Activated T-helper 17 cell treated with anti-CD3 and anti-CD28 coated beads, Interleukin-2, amount 50 U/mL, for 72 hours (primary cell): ENCODE measurements around the gene LONP1. TPM values are rescaled to one million over a fixed set of nuclear protein-coding genes. Genes with fewer than 3 reads are reported as not detected.

Source experiments
- ATAC-seq: fragments of 150-1000 bp; cut with Tn5 transposase; replicated peaks from 2 replicates; pipeline ENCODE4 v1.10.0; 2021; ENCODE audit warnings: mild to moderate bottlenecking, moderate library complexity
- H3K27ac Mint-ChIP-seq: one replicate; pipeline ENCODE4 v1.8.0; 2022; ENCODE audit warnings: mixed read lengths
- H3K27me3 Mint-ChIP-seq: one replicate; pipeline ENCODE4 v1.8.0; 2022; ENCODE audit warnings: mixed read lengths
- H3K36me3 Mint-ChIP-seq: one replicate; pipeline ENCODE4 v1.8.0; 2022; ENCODE audit warnings: low read depth, mild to moderate bottlenecking, mixed read lengths
- H3K4me1 Mint-ChIP-seq: one replicate; pipeline ENCODE4 v1.8.0; 2022; ENCODE audit warnings: mixed read lengths
- H3K4me3 Mint-ChIP-seq: one replicate; pipeline ENCODE4 v1.8.0; 2022; ENCODE audit warnings: mild to moderate bottlenecking, mixed read lengths
- H3K9me3 Mint-ChIP-seq: one replicate; pipeline ENCODE4 v1.8.0; 2022; ENCODE audit warnings: mixed read lengths
- total RNA-seq, 2 donors: library from RNA; stranded (reverse); gene quantifications; one replicate each; pipeline ENCODE4 v1.2.3, GENCODE V29; 2022

Gene LONP1
- total RNA-seq, 2 donors from 2014 or later = 291 to 376 TPM

DNA sequence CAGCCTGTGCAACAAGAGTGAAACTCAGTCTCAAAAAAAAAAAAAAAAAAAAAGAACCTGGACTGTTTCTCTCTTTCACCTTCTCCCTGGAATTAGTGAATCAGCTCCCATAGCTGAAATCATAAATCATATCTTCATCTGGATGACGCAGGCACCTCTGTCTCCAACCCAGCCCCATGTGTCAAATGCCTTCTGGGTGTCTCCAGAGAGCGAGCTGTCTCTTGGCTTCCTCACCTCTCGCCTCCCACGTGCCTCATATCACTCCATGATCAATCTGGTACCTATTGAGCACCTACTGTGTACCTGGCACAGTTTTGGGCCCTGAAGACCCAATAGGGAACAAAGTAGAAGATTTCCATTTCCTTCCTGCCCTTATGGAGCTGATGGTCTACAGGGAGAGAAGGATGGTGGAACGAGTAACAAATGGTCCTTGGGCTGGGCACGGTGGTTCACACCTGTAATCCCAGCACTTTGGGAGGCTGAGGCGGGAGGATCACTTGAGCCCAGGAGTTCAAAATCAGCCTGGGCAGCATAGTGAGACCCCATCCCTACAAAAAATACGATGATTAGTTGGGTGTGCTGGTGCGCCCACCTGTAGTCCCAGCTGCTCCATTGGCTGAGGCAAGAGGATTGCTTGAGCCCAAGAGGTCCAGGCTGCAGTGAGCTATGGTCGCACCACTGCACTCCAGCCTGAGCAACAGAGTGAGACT lies 36.6 kb downstream of the LONP1 start:
- peak overlapping the region; percentile 18 for H3K4me3 Mint-ChIP-seq
- peaks cover 18% of the 10 kb centered on the region for H3K4me1 Mint-ChIP-seq
- no peak overlapping the region for H3K27ac Mint-ChIP-seq
- no peak for ATAC-seq
- H3K27me3 Mint-ChIP-seq = no peaks in the 10 kb centered on the region
- H3K9me3 Mint-ChIP-seq = peaks cover 4% of the 10 kb centered on the region
- peaks cover 7% of the 10 kb centered on the region for H3K36me3 Mint-ChIP-seq

DNA sequence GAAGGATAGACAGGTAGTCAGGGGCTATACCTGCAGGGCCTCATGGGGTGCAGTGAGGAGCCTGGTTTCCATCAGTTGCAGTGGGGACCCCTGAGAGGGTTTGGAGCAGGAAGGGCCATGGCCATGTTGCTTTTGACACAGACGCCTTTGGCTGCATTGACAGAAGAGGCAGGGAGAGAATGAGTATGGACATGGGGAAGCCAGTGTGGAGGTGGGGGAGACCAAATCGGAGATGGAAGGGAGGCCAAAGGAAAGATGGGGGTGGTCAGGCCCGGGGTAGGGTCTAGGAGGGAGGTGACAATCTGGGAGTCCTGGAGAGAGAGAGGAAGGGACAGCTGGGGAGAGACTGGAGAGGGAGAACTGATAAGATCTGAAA lies 37.9 kb downstream of the LONP1 start:
- peaks cover 4% of the 10 kb centered on the region for H3K9me3 Mint-ChIP-seq
- peak overlapping the region; percentile 88 for H3K4me3 Mint-ChIP-seq
- H3K27ac Mint-ChIP-seq = peak overlapping the region; percentile 83
- no peaks in the 10 kb centered on the region for H3K27me3 Mint-ChIP-seq
- ATAC-seq = no peak
- H3K4me1 Mint-ChIP-seq = peaks cover 18% of the 10 kb centered on the region
- peaks cover 7% of the 10 kb centered on the region for H3K36me3 Mint-ChIP-seq

DNA sequence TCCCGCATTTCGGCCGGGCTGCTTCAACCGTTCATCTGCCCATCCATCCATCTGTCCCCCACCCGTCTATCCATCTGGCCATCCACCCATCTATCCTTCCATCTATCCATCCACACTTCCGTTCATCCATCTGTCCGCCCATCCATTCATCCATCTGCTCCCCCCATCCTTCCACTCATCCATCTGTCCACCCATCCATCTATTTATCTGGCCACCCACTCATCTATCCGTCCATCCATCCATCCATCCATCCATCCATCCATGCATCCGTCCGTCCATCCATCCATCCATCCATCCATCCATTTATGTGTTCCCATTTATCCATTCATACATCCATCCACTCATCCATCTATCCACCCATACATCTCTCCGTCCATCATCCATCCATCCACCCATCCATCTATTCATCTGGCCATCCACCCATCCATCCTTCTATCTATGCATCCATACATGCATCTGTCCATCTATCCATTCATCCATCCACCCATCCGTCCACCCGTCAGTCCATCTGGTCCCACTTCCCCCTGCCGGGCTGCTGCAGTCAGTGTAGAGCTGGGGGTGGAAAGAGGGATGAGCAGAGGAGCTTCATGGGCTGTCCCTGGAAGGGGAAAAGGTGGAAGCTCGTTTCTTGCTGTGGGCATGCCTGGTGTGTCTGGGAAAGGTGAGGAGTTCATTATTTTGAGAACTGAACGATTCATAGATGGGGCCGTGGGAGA lies 38.4 kb downstream of the LONP1 start:
- H3K4me3 Mint-ChIP-seq = peak overlapping the region; percentile 88
- peak overlapping the region; percentile 83 for H3K27ac Mint-ChIP-seq
- peaks cover 4% of the 10 kb centered on the region for H3K9me3 Mint-ChIP-seq

DNA sequence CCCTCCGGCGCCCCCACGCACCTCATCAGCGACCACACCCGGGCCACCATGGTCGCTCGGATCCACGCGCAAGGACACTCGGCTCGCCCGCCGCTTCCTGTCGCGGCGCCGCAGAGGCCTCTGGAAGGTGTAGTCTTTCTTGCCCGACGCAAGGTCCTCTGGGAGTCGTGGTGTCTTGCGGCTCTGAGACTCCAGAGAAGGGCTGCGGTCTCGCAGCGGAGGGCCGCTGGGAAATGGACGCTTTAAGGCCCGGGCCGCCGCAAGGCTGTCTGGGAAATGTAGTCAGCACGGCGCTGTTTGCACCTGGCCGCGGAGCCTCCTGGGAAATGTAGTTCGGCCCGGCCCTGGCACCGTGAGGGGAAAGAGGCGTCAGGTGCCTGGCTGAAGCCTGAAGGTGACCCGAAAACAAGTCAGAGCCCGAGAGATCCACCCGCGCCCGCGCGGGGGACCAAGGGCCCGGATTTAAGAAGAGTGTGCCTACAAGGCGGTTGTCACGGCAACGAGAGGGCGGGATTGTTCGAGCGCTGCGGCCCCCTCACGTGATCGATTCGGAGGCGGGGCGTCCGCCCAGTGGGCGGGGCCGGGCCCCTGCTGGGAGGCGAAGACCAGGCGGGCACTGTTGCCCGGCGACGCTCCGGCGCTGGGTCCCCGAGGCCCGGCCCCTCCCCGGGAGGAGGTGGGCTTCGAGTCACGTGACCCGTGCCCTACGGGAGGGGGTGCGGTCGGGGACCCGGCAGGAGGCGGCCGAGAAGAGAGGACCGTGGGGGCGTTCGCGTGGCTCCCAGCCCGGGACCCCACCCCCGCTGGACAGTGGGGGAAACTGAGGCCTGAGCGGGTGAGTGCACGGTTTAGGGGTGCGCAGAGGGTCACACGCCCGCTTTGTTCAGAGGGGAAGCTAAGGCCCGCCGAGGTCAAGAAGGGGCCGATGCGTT lies 39.2 kb downstream of the LONP1 start, which contains the start of the genes HSD11B1L and MICOS13:
Gene HSD11B1L (plus strand): TSS at position 591 of the 932 bp plus-strand sequence. CDS start 3,806 bp downstream, outside the sequence.
Gene MICOS13 (minus strand): TSS at position 80 of the 932 bp plus-strand sequence. CDS start 30 bp downstream, at position 50.
- ATAC-seq = peak; percentile 96
- H3K9me3 Mint-ChIP-seq = peaks cover 4% of the 10 kb centered on the region
- peaks cover 7% of the 10 kb centered on the region for H3K36me3 Mint-ChIP-seq
- peak within 1 kb of the TSS; percentile 88 for H3K4me3 Mint-ChIP-seq
- peak within 1 kb of the TSS; percentile 98 for H3K27ac Mint-ChIP-seq
- H3K27me3 Mint-ChIP-seq = no peaks in the 10 kb centered on the region
- H3K4me1 Mint-ChIP-seq = peaks cover 18% of the 10 kb centered on the region

More for the DNA sequence above, 38.4 kb downstream of the LONP1 start:
- peaks cover 7% of the 10 kb centered on the region for H3K36me3 Mint-ChIP-seq
- ATAC-seq = no peak
- peaks cover 18% of the 10 kb centered on the region for H3K4me1 Mint-ChIP-seq
- H3K27me3 Mint-ChIP-seq = no peaks in the 10 kb centered on the region

DNA sequence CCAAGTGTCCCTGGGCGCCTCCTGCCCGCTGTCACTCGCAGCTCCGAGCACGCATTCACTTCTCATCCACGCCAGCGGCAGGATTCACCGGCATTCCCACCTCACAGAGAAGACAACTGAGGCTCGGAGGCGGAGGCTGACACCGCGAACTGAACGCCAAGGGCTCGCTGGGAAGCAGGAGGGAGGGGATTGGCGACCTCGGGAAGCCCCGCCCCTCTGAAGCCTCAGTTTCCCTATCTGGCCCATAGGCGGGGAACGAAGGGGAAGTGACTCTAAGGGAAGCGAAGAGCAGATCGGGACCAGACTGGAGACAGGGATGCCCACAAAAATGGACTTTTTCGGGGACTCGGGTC lies 39.9 kb downstream of the LONP1 start:
- H3K27me3 Mint-ChIP-seq = no peaks in the 10 kb centered on the region
- H3K36me3 Mint-ChIP-seq = peaks cover 7% of the 10 kb centered on the region
- peaks cover 18% of the 10 kb centered on the region for H3K4me1 Mint-ChIP-seq
- ATAC-seq = peak; percentile 1
- peaks cover 4% of the 10 kb centered on the region for H3K9me3 Mint-ChIP-seq
- H3K27ac Mint-ChIP-seq = peak overlapping the region; percentile 98
- H3K4me3 Mint-ChIP-seq = peak overlapping the region; percentile 88

DNA sequence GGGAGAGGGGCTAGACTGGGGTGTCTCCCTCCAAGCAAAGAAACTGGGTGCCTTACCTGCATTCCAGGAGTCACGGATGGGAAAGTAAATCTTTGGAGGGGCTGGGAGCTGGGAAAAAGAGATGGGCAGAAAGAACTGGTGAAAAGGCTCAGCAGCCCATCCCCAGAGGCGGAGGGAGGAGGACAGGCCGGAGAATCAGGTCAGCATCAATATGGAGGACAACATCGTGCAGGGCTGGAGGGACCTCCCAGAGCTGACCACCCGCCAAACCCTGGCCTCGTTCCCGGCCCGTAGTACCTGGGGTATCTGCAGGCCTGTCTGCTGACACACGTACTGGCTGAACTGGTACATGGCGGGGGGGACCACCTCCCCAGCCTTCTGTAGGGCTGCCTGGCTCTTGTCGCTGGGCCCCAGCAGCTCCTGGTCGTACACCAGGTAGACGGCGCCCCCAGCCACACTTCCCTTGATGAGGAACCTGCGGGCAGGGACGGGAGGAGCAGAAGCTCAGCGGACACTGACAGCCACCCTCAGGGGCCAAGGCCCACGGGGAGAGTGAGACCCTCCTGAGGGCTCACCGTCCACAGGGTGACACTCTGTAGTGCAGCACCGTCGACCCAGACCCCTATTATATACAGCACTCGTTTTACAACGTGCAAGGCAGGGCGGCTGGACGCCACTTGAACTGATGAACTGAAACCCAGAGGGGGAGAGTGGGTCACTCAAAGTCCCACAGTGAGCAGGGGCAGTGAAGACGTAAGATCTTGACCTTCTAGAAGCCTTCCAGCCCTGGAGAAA lies 40.5 kb downstream of the LONP1 start:
- no peak for ATAC-seq
- H3K4me3 Mint-ChIP-seq = peak overlapping the region; percentile 88
- H3K27ac Mint-ChIP-seq = peak overlapping the region; percentile 98
- peaks cover 4% of the 10 kb centered on the region for H3K9me3 Mint-ChIP-seq
- H3K27me3 Mint-ChIP-seq = no peaks in the 10 kb centered on the region
- peaks cover 18% of the 10 kb centered on the region for H3K4me1 Mint-ChIP-seq
- H3K36me3 Mint-ChIP-seq = peaks cover 7% of the 10 kb centered on the region

DNA sequence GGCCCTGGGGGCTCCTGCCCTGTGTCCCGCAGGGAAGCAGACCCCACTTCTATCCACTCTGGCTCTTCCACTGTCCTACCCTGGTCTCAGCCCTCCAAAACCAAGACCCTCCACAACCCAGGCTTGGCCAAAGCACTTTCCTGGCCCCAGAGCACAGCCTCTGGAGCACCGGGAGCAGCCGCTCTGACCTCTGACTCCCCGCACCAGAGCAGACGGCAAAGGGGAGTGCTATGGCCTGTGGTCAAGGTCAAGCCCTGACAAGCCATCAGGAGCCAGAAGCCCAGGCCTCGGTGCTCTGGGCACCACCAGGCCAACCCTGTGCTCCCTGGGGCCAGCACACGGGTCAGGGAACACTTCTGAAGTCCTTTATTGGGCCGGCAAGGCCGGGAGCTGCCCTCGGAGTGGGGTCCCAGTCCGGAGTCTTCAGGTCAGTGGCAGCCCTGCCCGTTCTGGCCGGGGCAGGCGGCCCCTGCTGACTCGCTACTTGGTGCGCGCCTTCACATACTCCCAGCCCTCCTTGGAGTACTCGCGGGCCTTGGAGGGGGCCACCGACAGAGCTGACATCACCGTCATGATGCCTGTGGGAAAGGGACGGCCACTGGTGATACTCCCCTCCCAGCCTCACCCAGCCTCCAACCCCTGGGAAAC lies 41.8 kb downstream of the LONP1 start:
- H3K9me3 Mint-ChIP-seq = peaks cover 4% of the 10 kb centered on the region
- H3K36me3 Mint-ChIP-seq = peaks cover 7% of the 10 kb centered on the region
- H3K4me3 Mint-ChIP-seq = no peak overlapping the region
- no peaks in the 10 kb centered on the region for H3K27me3 Mint-ChIP-seq
- ATAC-seq = no peak
- H3K4me1 Mint-ChIP-seq = peaks cover 18% of the 10 kb centered on the region
- H3K27ac Mint-ChIP-seq = no peak overlapping the region

DNA sequence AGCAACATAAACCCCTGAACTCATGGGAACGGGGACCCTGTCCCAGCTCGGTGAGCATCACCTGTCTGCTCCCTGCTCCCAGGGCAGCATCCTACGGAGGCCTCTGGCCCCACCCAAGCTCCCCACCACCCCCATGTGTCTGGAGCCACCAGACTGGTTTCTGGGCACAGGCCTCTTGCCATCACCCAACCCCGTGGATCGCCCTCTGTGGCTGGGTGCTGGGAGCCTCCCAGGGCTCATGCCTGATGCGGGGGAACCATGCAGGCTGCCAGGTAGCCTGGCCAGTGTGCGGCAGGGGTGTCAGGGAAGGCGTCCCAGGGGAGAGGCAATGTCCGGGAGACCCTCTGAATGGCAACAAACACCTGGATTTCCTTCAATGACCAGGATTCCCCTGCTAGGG lies 42.4 kb downstream of the LONP1 start:
- Mint-ChIP-seq H3K9me3 (peaks cover 4% of the 10 kb centered on the region), H3K27me3 (no peaks in the 10 kb centered on the region), H3K36me3 (peaks cover 7% of the 10 kb centered on the region), H3K4me1 (peaks cover 18% of the 10 kb centered on the region), H3K27ac (no peak overlapping the region), H3K4me3 (no peak overlapping the region)
- ATAC-seq = no peak

DNA sequence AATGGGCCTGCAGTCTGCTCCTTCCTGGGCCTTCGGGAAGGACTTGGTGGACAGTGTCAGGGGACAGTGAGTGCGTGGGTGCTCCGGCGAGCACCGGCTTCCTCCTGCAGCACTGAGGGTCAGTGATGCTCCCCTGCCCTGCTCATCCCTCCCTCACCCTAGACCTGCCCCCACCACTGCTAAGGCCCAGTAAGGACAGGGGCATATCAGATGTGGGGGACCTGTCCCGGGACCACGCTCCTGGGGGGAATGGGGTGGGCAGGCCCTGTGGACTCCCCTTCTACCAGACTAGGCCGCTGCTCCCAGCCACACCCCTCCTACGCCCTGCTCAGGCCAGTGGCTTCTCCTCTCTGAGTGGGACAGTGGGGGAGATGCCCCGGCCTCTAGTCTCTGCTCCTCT lies 42.8 kb downstream of the LONP1 start:
- Mint-ChIP-seq H3K27ac (no peak overlapping the region), H3K36me3 (peaks cover 7% of the 10 kb centered on the region), H3K9me3 (peaks cover 4% of the 10 kb centered on the region), H3K4me3 (no peak overlapping the region), H3K27me3 (no peaks in the 10 kb centered on the region), H3K4me1 (peaks cover 15% of the 10 kb centered on the region)
- no peak for ATAC-seq

DNA sequence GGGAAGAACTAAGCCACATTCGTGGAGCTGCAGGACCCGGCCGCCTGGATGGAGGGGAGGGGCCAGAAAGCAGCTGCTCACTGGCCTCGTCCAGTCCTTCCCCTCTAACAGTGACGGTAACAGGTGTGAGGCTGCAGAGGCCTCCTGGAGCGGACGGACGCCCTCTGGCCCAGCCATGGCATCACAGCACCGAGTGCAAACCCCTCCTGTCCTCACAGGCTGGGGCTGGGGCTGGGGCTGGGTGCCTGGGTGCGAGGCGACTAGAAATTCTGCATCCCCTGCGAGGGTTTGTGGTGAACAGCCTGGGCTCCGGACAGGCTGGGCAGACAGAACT lies 43.2 kb downstream of the LONP1 start:
- Mint-ChIP-seq H3K4me3 (no peak overlapping the region), H3K9me3 (peaks cover 4% of the 10 kb centered on the region), H3K4me1 (peaks cover 11% of the 10 kb centered on the region), H3K27me3 (no peaks in the 10 kb centered on the region), H3K27ac (no peak overlapping the region), H3K36me3 (peaks cover 7% of the 10 kb centered on the region)
- ATAC-seq = no peak

DNA sequence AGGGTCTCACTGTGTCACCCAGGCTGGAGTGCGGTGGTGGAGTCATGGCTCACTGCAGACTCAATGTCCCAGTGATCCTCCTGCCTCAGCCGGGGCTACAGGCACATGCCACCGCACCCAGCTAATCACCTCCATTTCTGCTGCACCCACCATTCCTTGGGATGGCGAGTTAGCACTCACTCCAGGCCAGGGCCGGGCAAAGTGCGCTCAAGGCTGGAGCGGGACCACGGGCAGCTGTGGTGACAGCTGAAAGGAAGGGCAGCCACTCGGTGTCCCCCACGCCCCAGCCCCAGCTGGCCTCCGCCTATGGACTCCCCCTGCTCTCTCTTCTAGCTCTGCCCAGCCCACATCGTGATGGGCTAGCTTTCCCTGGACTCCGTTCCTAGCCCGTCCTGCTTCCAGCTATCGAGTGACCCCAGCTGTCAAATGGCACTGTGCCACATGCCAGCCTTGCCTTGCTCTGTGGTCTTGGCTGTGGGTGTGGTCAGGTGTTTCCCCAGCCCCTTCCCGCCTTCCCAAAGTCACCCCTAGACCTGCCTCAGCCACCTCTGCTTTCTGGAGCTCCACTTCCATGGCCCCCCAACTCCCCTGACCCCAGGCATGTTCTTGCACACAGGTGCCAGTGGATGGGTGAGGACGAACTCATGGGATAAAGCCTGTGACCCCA lies 43.7 kb downstream of the LONP1 start:
- Mint-ChIP-seq H3K27ac (no peak overlapping the region), H3K27me3 (no peaks in the 10 kb centered on the region), H3K4me1 (peaks cover 6% of the 10 kb centered on the region), H3K9me3 (no peaks in the 10 kb centered on the region), H3K36me3 (peaks cover 9% of the 10 kb centered on the region), H3K4me3 (no peak overlapping the region)
- no peak for ATAC-seq

DNA sequence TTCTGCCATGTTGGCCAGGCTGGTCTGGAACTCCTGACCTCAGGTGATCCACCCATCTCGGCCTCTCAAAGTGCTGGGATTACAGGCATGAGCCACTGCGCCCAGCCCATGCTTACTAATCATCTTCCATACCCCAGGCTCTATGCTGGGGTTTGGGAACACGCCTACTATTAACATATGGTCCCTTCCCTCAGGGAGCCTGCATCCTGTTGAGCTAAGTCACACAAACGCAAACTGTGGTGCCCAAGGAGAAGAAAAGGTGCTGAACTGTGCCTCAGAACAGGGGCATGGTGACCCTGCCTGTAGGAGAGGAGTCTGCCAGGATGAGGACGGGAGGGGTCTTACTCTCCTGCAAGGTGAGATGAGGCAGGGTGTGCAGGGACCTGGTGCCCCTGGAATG lies 45.2 kb downstream of the LONP1 start:
- H3K4me1 Mint-ChIP-seq = peaks cover 5% of the 10 kb centered on the region
- H3K4me3 Mint-ChIP-seq = no peak overlapping the region
- no peak overlapping the region for H3K27ac Mint-ChIP-seq
- H3K9me3 Mint-ChIP-seq = no peaks in the 10 kb centered on the region
- peaks cover 13% of the 10 kb centered on the region for H3K36me3 Mint-ChIP-seq
- H3K27me3 Mint-ChIP-seq = no peaks in the 10 kb centered on the region
- no peak for ATAC-seq

DNA sequence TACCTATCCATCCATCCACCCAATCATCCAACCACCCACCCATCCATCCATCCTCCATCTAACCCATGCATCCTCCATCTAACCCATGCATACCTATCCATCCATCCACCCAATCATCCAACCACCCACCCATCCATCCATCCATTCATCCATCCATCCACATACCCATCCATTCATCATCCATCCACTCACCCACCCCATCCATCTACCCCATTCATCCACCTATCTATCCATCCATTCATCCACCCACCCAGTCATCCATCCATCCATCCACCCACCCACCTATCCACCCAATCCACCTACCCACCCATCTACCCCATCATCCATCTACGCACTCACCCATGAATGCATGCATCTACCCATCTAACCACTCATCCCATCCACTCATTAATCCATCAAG lies 46.2 kb downstream of the LONP1 start:
- Mint-ChIP-seq H3K27me3 (no peaks in the 10 kb centered on the region), H3K27ac (no peak overlapping the region), H3K36me3 (peaks cover 23% of the 10 kb centered on the region), H3K4me3 (no peak overlapping the region), H3K9me3 (no peaks in the 10 kb centered on the region), H3K4me1 (no peaks in the 10 kb centered on the region)
- ATAC-seq = no peak
